ENCODE data around the gene NTMT1.

The NTMT1 gene

GRCh38 chr9:129626079-129626624, at the start of gene NTMT1:
Gene NTMT1 (plus strand): TSS chr9:129626163. CDS start chr9:129632704, 6,541 bp downstream.
- TF ChIP-seq CTCF (IDR thresholded peaks at IDR 0.05; ENCODE audit: low read length, missing control alignments): no peak
- peak; percentile 85 for DNase-seq (ENCODE audit: low read depth)
- H3K4me3 ChIP-seq (replicated peaks; ENCODE audit: low read depth, low read length): peak within 1 kb of the TSS; percentile 93

- peak; percentile 92 for DNase-seq (ENCODE audit: low read depth)
- H3K4me3 ChIP-seq (replicated peaks; ENCODE audit: low read depth, low read length): no peak overlapping the region
- TF ChIP-seq CTCF (IDR thresholded peaks at IDR 0.05; ENCODE audit: low read length, missing control alignments): no peak
Measured at GRCh38 chr9:129576546-129577543, 49.1 kb upstream of the NTMT1 start.

- no peak for TF ChIP-seq CTCF (IDR thresholded peaks at IDR 0.05; ENCODE audit: low read length, missing control alignments)
- no peak for DNase-seq (ENCODE audit: low read depth)
- no peak overlapping the region for H3K4me3 ChIP-seq (replicated peaks; ENCODE audit: low read depth, low read length)
Measured at GRCh38 chr9:129579294-129579693, 46.7 kb upstream of the NTMT1 start.

- no peak overlapping the region for H3K4me3 ChIP-seq (replicated peaks; ENCODE audit: low read depth, low read length)
- no peak for TF ChIP-seq CTCF (IDR thresholded peaks at IDR 0.05; ENCODE audit: low read length, missing control alignments)
- no peak for DNase-seq (ENCODE audit: low read depth)
Measured at GRCh38 chr9:129580211-129580915, 45.6 kb upstream of the NTMT1 start.

GRCh38 chr9:129581505-129582189, 44.3 kb upstream of the NTMT1 start:
- TF ChIP-seq CTCF (IDR thresholded peaks at IDR 0.05; ENCODE audit: low read length, missing control alignments): no peak
- no peak overlapping the region for H3K4me3 ChIP-seq (replicated peaks; ENCODE audit: low read depth, low read length)
- DNase-seq (ENCODE audit: low read depth): no peak

- no peak for DNase-seq (ENCODE audit: low read depth)
- no peak overlapping the region for H3K4me3 ChIP-seq (replicated peaks; ENCODE audit: low read depth, low read length)
- no peak for TF ChIP-seq CTCF (IDR thresholded peaks at IDR 0.05; ENCODE audit: low read length, missing control alignments)
Measured at GRCh38 chr9:129582855-129583254, 43.1 kb upstream of the NTMT1 start.
